GM12878 (cell line): ENCODE measurements around the gene KRTAP12-4. TPM values are rescaled to one million over a fixed set of nuclear protein-coding genes. Genes with fewer than 3 reads are reported as not detected.

Experiments used
- ATAC-seq: fragments of 200-7000 bp; cut with Tn5 transposase; 3 replicates; pipeline ENCODE4 v1.9.1; 2020; ENCODE audit warnings: mild to moderate bottlenecking, moderate library complexity
- BruUV-seq: library from RNA; stranded (reverse); fragments of 400-500 nt; replicated peaks from 2 replicates; lab custom pipeline; 2021; lab: Mats Ljungman, UMichigan
- CTCF ChIA-PET: fragments of 300-600 bp; sonication (Branson Sonifier 250); formaldehyde crosslinking; extraction: SDS; loops from one replicate; lab custom pipeline; 2021; ENCODE audit warnings: inconsistent platforms; lab: Yijun Ruan, JAX
- POLR2A ChIA-PET: fragments of 350-600 bp; formaldehyde crosslinking; extraction: SDS; loops from one replicate; lab custom pipeline; 2021; ENCODE audit warnings: inconsistent platforms; lab: Charles Lee
- RAD21 ChIA-PET: fragments of 300-600 bp; sonication (Branson Sonifier 250); formaldehyde crosslinking; loops from one replicate; lab custom pipeline; 2023; ENCODE audit warnings: antibody characterized with exemption; ENCODE audit not compliant: unreplicated experiment; lab: Charles Lee
- SMC1A ChIA-PET: fragments of 300-600 bp; sonication (Branson Sonifier 250); formaldehyde crosslinking; loops from one replicate; lab custom pipeline; 2023; ENCODE audit not compliant: unreplicated experiment, uncharacterized antibody; lab: Charles Lee
- DNase-seq: peaks from one replicate; pipeline ENCODE4 v3.0.0-alpha.2; 2011; ENCODE audit warnings: low read depth, low spot score
- FAIRE-seq: peaks from 3 replicates; lab custom pipeline; 2011; peaks lifted over from hg19 to GRCh38; lab: Jason Lieb, UNC
- H2AFZ ChIP-seq: 2 replicates; pipeline ENCODE4 v1.6.0; 2011; ENCODE audit warnings: low read depth, low read length, control low read depth; ENCODE audit not compliant: control insufficient read depth
- H3K27ac ChIP-seq: 2 replicates; pipeline ENCODE4 v1.5.1; 2011; ENCODE audit warnings: control low read depth; ENCODE audit not compliant: control insufficient read depth, insufficient read depth
- H3K27me3 ChIP-seq, 2 experiments: replicated peaks in 1 of 2; 2 replicates each; pipeline versions ENCODE4 v1.6.0 to v1.6.1; 2011; ENCODE audit warnings: low read length in 1 of 2; ENCODE audit not compliant: control insufficient read depth in 2 of 2, insufficient read depth in 2 of 2
- H3K36me3 ChIP-seq, 2 experiments: 2 replicates each; pipeline ENCODE4 v1.5.1; 2011; ENCODE audit warnings: low read length in 1 of 2; ENCODE audit not compliant: control insufficient read depth in 2 of 2, insufficient read depth in 2 of 2
- H3K4me1 ChIP-seq: 2 replicates; pipeline ENCODE4 v1.6.1; 2011; ENCODE audit warnings: mild to moderate bottlenecking, low read length, moderate library complexity, mixed read lengths; ENCODE audit not compliant: control insufficient read depth, insufficient read depth
- H3K4me2 ChIP-seq: 2 replicates; pipeline ENCODE4 v1.6.0; 2011; ENCODE audit warnings: control low read depth; ENCODE audit not compliant: control insufficient read depth, insufficient read depth
- H3K4me3 ChIP-seq: fragments of 200-600 bp; sonication (generic); 2 replicates; pipeline ENCODE4 v1.5.1; 2016
- H3K79me2 ChIP-seq: 2 replicates; pipeline ENCODE4 v1.6.0; 2011; ENCODE audit warnings: low read length; ENCODE audit not compliant: control insufficient read depth, insufficient read depth
- H3K9ac ChIP-seq: 2 replicates; pipeline ENCODE4 v1.8.0; 2011; ENCODE audit warnings: low read length, control low read depth, mixed read lengths; ENCODE audit not compliant: control insufficient read depth, insufficient read depth
- H3K9me3 ChIP-seq: replicated peaks from 3 replicates; pipeline ENCODE4 v1.5.1; 2011; ENCODE audit warnings: mild to moderate bottlenecking, low read length; ENCODE audit not compliant: control insufficient read depth, insufficient read depth
- H4K20me1 ChIP-seq: 2 replicates; pipeline ENCODE4 v1.6.0; 2011; ENCODE audit not compliant: control insufficient read depth, insufficient read depth
- BRCA1 ChIP-seq: IDR thresholded peaks from 2 replicates; pipeline ENCODE4 v1.6.1; 2011; ENCODE audit warnings: low read depth, low read length, improper control_type of control experiment
- CHD4 ChIP-seq: fragments of 200-600 bp; sonication (generic); IDR thresholded peaks from 2 replicates; pipeline ENCODE4 v1.6.1; 2016; ENCODE audit warnings: mild to moderate bottlenecking
- CREB1 ChIP-seq: IDR thresholded peaks from 2 replicates; pipeline ENCODE4 v1.6.1; 2012; ENCODE audit warnings: low read depth, mild to moderate bottlenecking, inconsistent platforms
- DPF2 ChIP-seq: fragments of 450-650 bp; IDR thresholded peaks from 2 replicates; pipeline ENCODE4 v1.6.1; 2017; ENCODE audit warnings: mild to moderate bottlenecking
- E2F4 ChIP-seq: IDR thresholded peaks from 2 replicates; pipeline ENCODE4 v1.6.1; 2012; ENCODE audit warnings: low read depth, low read length, improper control_type of control experiment
- HSF1 ChIP-seq: fragments of 150-350 bp; IDR thresholded peaks from 2 replicates; pipeline ENCODE4 v1.6.1; 2014; ENCODE audit warnings: mild to moderate bottlenecking, low read depth, low read length
- KAT2A ChIP-seq: conservative IDR thresholded peaks from 2 replicates; pipeline ENCODE4 v1.6.1; 2011; ENCODE audit warnings: low read depth, low read length; ENCODE audit not compliant: control insufficient read depth
- MXI1 ChIP-seq: fragments of 150-350 bp; IDR thresholded peaks from 2 replicates; pipeline ENCODE4 v1.6.1; 2011; ENCODE audit warnings: low read depth, mild to moderate bottlenecking, inconsistent platforms, low read length, improper control_type of control experiment
- MYC ChIP-seq: IDR thresholded peaks from 2 replicates; pipeline ENCODE4 v1.6.1; 2011; ENCODE audit warnings: mild to moderate bottlenecking, low read length, moderate library complexity, inconsistent platforms; ENCODE audit not compliant: insufficient read depth, insufficient replicate concordance, insufficient read length, severe bottlenecking
- STAT3 ChIP-seq: IDR thresholded peaks from 2 replicates; pipeline ENCODE4 v1.6.1; 2011; ENCODE audit warnings: low read depth, low read length, improper control_type of control experiment
- TCF7 ChIP-seq: IDR thresholded peaks from 2 replicates; pipeline ENCODE4 v1.6.1; 2014; ENCODE audit warnings: antibody characterized with exemption, borderline replicate concordance
- ZBTB11 ChIP-seq: fragments of 450-650 bp; formaldehyde crosslinking; IDR thresholded peaks from 2 replicates; pipeline ENCODE4 v1.5.0; 2022; ENCODE audit warnings: mild to moderate bottlenecking, missing genetic modification characterization
- ZNF592 ChIP-seq: fragments of 450-650 bp; IDR thresholded peaks from 2 replicates; pipeline ENCODE4 v1.6.1; 2017; ENCODE audit warnings: mild to moderate bottlenecking, moderate library complexity
- WGBS: methylation state at CpG from one replicate; pipeline ENCODE4 v1.1.6; 2016; ENCODE audit warnings: low lambda C conversion rate; ENCODE audit not compliant: insufficient replicate concordance, insufficient coverage; ENCODE audit errors: missing lambda C conversion rate; 5-methylcytosine and 5-hydroxymethylcytosine counted together
- in situ Hi-C: fragments of 300-500 bp; cut with MboI; formaldehyde crosslinking; loops from 9 replicates; pipeline ENCODE4 v1.14.3; 2018; ENCODE audit warnings: mixed read lengths
- intact Hi-C: fragments of 100-400 bp; cut with micrococcal nuclease; formaldehyde crosslinking; loops from one replicate; pipeline ENCODE4 v1.14.2; 2022; ENCODE audit not compliant: unreplicated experiment
- polyA plus RNA-seq, 11 experiments: library from polyadenylated mRNA; depleted of rRNA in 4 of 11; unstranded in 6 of 11; stranded (reverse) in 5 of 11; fragments of >200 nt; fragmentation: Nextera tagmentation in 4 of 11; fragmentation: Illumina TruSeq in 1 of 11; extraction: Ambion mirVana in 4 of 11; extraction: Trizol in 1 of 11; gene quantifications; 1 replicate in 1 of 11; 2 replicates in 10 of 11; pipeline versions ENCODE4 v1.2.1 to v1.2.3, GENCODE V29; 2011 to 2016; ENCODE audit warnings: inconsistent platforms in 2 of 11, missing spikeins in 2 of 11, low read depth in 1 of 11
- total RNA-seq, 4 experiments: library from RNA; depleted of rRNA in 3 of 4; stranded (reverse); fragments of >200 nt in 3 of 4; fragmentation: Illumina TruSeq in 1 of 4; extraction: Trizol in 1 of 4; gene quantifications; 2 replicates each; pipeline versions ENCODE4 v1.2.1 to v1.2.3, GENCODE V29; 2013 to 2021

KRTAP12-4 gene
- total and polyA plus RNA-seq, 10 of the 15 experiments (the other 5 are each of a cell fraction or from before 2014, with no cell fraction given), result not detected

GRCh38 chr21:44682580-44683151 is 28.2 kb upstream of the KRTAP12-4 start:
- Histone ChIP-seq H3K4me2 (no peak overlapping the region), H3K36me3 (no peaks in the 10 kb centered on the region), H3K79me2 (no peaks in the 10 kb centered on the region), H3K9ac (no peak overlapping the region), H3K4me1 (no peaks in the 10 kb centered on the region; the same call in 1 of the 2 replicates), H3K4me3 (no peak overlapping the region), H3K9me3 (no peaks in the 10 kb centered on the region), H3K27ac (no peak overlapping the region), H2AFZ (no peak overlapping the region), H3K27me3 (peaks cover 0 to 1% of the 10 kb centered on the region in 2 experiments; a peak in 2 of 4 replicates), H4K20me1 (no peaks in the 10 kb centered on the region)
- ChIA-PET RAD21 (no interaction called here), POLR2A (no interaction called here), CTCF (no interaction called here), SMC1A (interaction anchor here (1.3 kb wide), 1 partner anchor 60 kb away, joined by 3 read pairs; no protein-coding TSS in a partner anchor)
- TF ChIP-seq STAT3, result no peak
- TF ChIP-seq DPF2, result no peak
- no peak for TF ChIP-seq ZNF592
- TF ChIP-seq ZBTB11 (CRISPR knock-in tag), result no peak
- TF ChIP-seq TCF7, result no peak
- TF ChIP-seq CREB1, result no peak
- no peak for TF ChIP-seq E2F4
- TF ChIP-seq MYC, result no peak
- no peak for TF ChIP-seq CHD4
- no peak for TF ChIP-seq MXI1
- no peak for TF ChIP-seq BRCA1
- no peak for TF ChIP-seq HSF1
- no peak for TF ChIP-seq KAT2A
- in situ Hi-C loops (no loop called here), intact Hi-C loops (no loop called here)
- no peak for FAIRE-seq
- no TSS peak for BruUV-seq
- DNase-seq, result no peak
- 42% methylated on average over 14 of the region's 15 CpGs for whole genome bisulfite sequencing
- no peak for ATAC-seq
